SKM-1 (cell line): ENCODE data around the gene TPH2.

ENCODE experiments used
- DNase-seq: peaks from one replicate; lab custom pipeline; 2025; ENCODE audit not compliant: unreplicated experiment; lab: John Stamatoyannopoulos, UW

Gene TPH2

GRCh38 chr12:71958457-71958856 lies 19.8 kb downstream of the TPH2 start:
- no peak for DNase-seq

GRCh38 chr12:71958993-71959578 lies 20.4 kb downstream of the TPH2 start:
- DNase-seq = no peak

GRCh38 chr12:71967211-71967610 lies 28.6 kb downstream of the TPH2 start:
- no peak for DNase-seq

GRCh38 chr12:71969330-71969729 lies 30.7 kb downstream of the TPH2 start:
- no peak for DNase-seq

GRCh38 chr12:71970031-71970430 lies 31.4 kb downstream of the TPH2 start:
- DNase-seq = no peak

GRCh38 chr12:71972441-71973074 lies 33.9 kb downstream of the TPH2 start:
- no peak for DNase-seq

- no peak for DNase-seq
Measured at GRCh38 chr12:71973687-71974086, 35.0 kb downstream of the TPH2 start.

- no peak for DNase-seq
Measured at GRCh38 chr12:71980538-71980937, 41.9 kb downstream of the TPH2 start.

- no peak for DNase-seq
Measured at GRCh38 chr12:71981149-71981548, 42.5 kb downstream of the TPH2 start.

- DNase-seq = no peak
Measured at GRCh38 chr12:71994715-71995114, 56.1 kb downstream of the TPH2 start.

GRCh38 chr12:71999795-72000194 lies 61.1 kb downstream of the TPH2 start:
- no peak for DNase-seq

GRCh38 chr12:72000969-72001648 lies 62.5 kb downstream of the TPH2 start:
- no peak for DNase-seq

GRCh38 chr12:72006766-72007165 lies 68.1 kb downstream of the TPH2 start:
- no peak for DNase-seq

- no peak for DNase-seq
Measured at GRCh38 chr12:72010356-72010755, 71.7 kb downstream of the TPH2 start.

- no peak for DNase-seq
Measured at GRCh38 chr12:72011374-72011773, 72.7 kb downstream of the TPH2 start.

- DNase-seq = no peak
Measured at GRCh38 chr12:72012874-72013273, 74.2 kb downstream of the TPH2 start.

GRCh38 chr12:72015895-72016294 lies 77.2 kb downstream of the TPH2 start:
- DNase-seq = no peak

GRCh38 chr12:72017054-72017651 lies 78.5 kb downstream of the TPH2 start:
- DNase-seq = peak; percentile 29

- no peak for DNase-seq
Measured at GRCh38 chr12:72018036-72018435, 79.4 kb downstream of the TPH2 start.

- DNase-seq = no peak
Measured at GRCh38 chr12:72024613-72025012, 86.0 kb downstream of the TPH2 start.

GRCh38 chr12:72025524-72025923 lies 86.9 kb downstream of the TPH2 start:
- DNase-seq = no peak

- no peak for DNase-seq
Measured at GRCh38 chr12:72028966-72029365, 90.3 kb downstream of the TPH2 start.
